Measurements from ENCODE around the gene PREX1. TPM values are rescaled to one million over a fixed set of nuclear protein-coding genes. Genes with fewer than 3 reads are reported as not detected.

Gene PREX1
- total and polyA plus RNA-seq, 2 experiments from 2014 or later, result 2.4 to 10.3 TPM

DNA sequence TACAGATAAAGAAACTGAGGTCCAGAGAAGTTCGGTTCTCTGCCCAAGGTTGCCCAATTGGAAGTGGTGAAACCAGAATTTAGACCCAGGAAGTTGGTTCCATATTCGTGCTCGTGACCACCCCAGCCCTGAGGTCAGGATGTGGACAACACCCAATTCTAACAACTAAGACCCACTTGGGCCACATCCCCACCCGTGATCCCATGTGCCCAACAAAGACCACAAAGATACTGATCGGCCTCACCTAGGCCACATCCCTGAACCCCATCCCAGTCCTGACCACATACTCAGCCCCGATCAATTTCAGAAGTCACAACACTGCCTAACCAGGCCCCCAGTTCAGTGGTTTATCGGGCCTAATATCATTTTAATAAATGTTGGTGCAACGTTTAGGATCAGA is 138.4 kb downstream of the PREX1 start:
- Histone ChIP-seq H3K27ac (ENCODE audit: low read depth) (no peak overlapping the region), H4K20me1 (replicated peaks; ENCODE audit: insufficient read depth) (no peaks in the 10 kb centered on the region), H3K4me2 (no peak overlapping the region), H3K36me3 (ENCODE audit: insufficient read depth) (no peaks in the 10 kb centered on the region), H3K9me2 (ENCODE audit: insufficient read depth) (0 out of 2 replicates have a peak, but pooled peaks cover 3% of the 10 kb centered on the region), H3F3A (replicated peaks; ENCODE audit: low read depth) (no peaks in the 10 kb centered on the region), H3K79me2 (replicated peaks; ENCODE audit: insufficient read depth) (no peaks in the 10 kb centered on the region), H3K4me1 (ENCODE audit: insufficient read depth) (no peaks in the 10 kb centered on the region), H2AFZ (no peak overlapping the region), H3K4me3 (no peak overlapping the region), H3K27me3 (ENCODE audit: insufficient read depth) (no peaks in the 10 kb centered on the region)
- no peaks in the 10 kb centered on the region for H3K9me3 Mint-ChIP-seq
- ATAC-seq, result no peak
- H3K27me3 Mint-ChIP-seq (ENCODE audit: insufficient read depth, low read depth, poor library complexity), result peaks cover 10% of the 10 kb centered on the region
- no peak overlapping the region for H3K4me3 Mint-ChIP-seq
- no peak overlapping the region for H3K27ac Mint-ChIP-seq
- H3K4me1 Mint-ChIP-seq, result peaks cover 5% of the 10 kb centered on the region
- peaks cover 10% of the 10 kb centered on the region for H3K36me3 Mint-ChIP-seq (ENCODE audit: low read depth)
- no peak for DNase-seq (ENCODE audit: low spot score)
- TF ChIP-seq, protein P1, sequence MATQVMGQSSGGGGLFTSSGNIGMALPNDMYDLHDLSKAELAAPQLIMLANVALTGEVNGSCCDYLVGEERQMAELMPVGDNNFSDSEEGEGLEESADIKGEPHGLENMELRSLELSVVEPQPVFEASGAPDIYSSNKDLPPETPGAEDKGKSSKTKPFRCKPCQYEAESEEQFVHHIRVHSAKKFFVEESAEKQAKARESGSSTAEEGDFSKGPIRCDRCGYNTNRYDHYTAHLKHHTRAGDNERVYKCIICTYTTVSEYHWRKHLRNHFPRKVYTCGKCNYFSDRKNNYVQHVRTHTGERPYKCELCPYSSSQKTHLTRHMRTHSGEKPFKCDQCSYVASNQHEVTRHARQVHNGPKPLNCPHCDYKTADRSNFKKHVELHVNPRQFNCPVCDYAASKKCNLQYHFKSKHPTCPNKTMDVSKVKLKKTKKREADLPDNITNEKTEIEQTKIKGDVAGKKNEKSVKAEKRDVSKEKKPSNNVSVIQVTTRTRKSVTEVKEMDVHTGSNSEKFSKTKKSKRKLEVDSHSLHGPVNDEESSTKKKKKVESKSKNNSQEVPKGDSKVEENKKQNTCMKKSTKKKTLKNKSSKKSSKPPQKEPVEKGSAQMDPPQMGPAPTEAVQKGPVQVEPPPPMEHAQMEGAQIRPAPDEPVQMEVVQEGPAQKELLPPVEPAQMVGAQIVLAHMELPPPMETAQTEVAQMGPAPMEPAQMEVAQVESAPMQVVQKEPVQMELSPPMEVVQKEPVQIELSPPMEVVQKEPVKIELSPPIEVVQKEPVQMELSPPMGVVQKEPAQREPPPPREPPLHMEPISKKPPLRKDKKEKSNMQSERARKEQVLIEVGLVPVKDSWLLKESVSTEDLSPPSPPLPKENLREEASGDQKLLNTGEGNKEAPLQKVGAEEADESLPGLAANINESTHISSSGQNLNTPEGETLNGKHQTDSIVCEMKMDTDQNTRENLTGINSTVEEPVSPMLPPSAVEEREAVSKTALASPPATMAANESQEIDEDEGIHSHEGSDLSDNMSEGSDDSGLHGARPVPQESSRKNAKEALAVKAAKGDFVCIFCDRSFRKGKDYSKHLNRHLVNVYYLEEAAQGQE (IDR thresholded peaks at IDR 0.05; ENCODE audit: unreplicated experiment), result no peak
- TF ChIP-seq STAT1 (IDR thresholded peaks at IDR 0.05; ENCODE audit: unreplicated experiment) (no peak), EZH2 (IDR thresholded peaks at IDR 0.05; ENCODE audit: low read depth, unreplicated experiment) (no peak), NANOG (IDR thresholded peaks at IDR 0.05; ENCODE audit: borderline replicate concordance) (no peak), JUNB (IDR thresholded peaks at IDR 0.05; ENCODE audit: unreplicated experiment) (no peak), EZH2phosphoT487 (IDR thresholded peaks at IDR 0.05; ENCODE audit: unreplicated experiment) (no peak), ZNF331 (CRISPR knock-in tag; IDR thresholded peaks at IDR 0.05; ENCODE audit: low read depth) (no peak), POLR2AphosphoS5 (IDR thresholded peaks at IDR 0.05; ENCODE audit: low read depth) (no peak), ZNF114 (CRISPR knock-in tag; IDR thresholded peaks at IDR 0.05) (no peak), CREB1 (CRISPR knock-in tag; IDR thresholded peaks at IDR 0.05; ENCODE audit: low read depth) (no peak)
- TF ChIP-seq, protein P2, sequence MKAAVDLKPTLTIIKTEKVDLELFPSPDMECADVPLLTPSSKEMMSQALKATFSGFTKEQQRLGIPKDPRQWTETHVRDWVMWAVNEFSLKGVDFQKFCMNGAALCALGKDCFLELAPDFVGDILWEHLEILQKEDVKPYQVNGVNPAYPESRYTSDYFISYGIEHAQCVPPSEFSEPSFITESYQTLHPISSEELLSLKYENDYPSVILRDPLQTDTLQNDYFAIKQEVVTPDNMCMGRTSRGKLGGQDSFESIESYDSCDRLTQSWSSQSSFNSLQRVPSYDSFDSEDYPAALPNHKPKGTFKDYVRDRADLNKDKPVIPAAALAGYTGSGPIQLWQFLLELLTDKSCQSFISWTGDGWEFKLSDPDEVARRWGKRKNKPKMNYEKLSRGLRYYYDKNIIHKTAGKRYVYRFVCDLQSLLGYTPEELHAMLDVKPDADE (IDR thresholded peaks at IDR 0.05), result no peak
- TF ChIP-seq, protein P3, sequence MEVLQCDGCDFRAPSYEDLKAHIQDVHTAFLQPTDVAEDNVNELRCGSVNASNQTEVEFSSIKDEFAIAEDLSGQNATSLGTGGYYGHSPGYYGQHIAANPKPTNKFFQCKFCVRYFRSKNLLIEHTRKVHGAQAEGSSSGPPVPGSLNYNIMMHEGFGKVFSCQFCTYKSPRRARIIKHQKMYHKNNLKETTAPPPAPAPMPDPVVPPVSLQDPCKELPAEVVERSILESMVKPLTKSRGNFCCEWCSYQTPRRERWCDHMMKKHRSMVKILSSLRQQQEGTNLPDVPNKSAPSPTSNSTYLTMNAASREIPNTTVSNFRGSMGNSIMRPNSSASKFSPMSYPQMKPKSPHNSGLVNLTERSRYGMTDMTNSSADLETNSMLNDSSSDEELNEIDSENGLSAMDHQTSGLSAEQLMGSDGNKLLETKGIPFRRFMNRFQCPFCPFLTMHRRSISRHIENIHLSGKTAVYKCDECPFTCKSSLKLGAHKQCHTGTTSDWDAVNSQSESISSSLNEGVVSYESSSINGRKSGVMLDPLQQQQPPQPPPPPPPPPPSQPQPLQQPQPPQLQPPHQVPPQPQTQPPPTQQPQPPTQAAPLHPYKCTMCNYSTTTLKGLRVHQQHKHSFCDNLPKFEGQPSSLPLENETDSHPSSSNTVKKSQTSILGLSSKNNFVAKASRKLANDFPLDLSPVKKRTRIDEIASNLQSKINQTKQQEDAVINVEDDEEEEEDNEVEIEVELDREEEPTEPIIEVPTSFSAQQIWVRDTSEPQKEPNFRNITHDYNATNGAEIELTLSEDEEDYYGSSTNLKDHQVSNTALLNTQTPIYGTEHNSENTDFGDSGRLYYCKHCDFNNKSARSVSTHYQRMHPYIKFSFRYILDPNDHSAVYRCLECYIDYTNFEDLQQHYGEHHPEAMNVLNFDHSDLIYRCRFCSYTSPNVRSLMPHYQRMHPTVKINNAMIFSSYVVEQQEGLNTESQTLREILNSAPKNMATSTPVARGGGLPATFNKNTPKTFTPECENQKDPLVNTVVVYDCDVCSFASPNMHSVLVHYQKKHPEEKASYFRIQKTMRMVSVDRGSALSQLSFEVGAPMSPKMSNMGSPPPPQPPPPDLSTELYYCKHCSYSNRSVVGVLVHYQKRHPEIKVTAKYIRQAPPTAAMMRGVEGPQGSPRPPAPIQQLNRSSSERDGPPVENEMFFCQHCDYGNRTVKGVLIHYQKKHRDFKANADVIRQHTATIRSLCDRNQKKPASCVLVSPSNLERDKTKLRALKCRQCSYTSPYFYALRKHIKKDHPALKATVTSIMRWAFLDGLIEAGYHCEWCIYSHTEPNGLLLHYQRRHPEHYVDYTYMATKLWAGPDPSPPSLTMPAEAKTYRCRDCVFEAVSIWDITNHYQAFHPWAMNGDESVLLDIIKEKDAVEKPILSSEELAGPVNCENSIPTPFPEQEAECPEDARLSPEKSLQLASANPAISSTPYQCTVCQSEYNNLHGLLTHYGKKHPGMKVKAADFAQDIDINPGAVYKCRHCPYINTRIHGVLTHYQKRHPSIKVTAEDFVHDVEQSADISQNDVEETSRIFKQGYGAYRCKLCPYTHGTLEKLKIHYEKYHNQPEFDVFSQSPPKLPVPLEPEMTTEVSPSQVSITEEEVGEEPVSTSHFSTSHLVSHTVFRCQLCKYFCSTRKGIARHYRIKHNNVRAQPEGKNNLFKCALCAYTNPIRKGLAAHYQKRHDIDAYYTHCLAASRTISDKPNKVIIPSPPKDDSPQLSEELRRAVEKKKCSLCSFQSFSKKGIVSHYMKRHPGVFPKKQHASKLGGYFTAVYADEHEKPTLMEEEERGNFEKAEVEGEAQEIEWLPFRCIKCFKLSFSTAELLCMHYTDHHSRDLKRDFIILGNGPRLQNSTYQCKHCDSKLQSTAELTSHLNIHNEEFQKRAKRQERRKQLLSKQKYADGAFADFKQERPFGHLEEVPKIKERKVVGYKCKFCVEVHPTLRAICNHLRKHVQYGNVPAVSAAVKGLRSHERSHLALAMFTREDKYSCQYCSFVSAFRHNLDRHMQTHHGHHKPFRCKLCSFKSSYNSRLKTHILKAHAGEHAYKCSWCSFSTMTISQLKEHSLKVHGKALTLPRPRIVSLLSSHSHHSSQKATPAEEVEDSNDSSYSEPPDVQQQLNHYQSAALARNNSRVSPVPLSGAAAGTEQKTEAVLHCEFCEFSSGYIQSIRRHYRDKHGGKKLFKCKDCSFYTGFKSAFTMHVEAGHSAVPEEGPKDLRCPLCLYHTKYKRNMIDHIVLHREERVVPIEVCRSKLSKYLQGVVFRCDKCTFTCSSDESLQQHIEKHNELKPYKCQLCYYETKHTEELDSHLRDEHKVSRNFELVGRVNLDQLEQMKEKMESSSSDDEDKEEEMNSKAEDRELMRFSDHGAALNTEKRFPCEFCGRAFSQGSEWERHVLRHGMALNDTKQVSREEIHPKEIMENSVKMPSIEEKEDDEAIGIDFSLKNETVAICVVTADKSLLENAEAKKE (CRISPR knock-in tag; IDR thresholded peaks at IDR 0.05), result no peak
- TF ChIP-seq, protein P4, sequence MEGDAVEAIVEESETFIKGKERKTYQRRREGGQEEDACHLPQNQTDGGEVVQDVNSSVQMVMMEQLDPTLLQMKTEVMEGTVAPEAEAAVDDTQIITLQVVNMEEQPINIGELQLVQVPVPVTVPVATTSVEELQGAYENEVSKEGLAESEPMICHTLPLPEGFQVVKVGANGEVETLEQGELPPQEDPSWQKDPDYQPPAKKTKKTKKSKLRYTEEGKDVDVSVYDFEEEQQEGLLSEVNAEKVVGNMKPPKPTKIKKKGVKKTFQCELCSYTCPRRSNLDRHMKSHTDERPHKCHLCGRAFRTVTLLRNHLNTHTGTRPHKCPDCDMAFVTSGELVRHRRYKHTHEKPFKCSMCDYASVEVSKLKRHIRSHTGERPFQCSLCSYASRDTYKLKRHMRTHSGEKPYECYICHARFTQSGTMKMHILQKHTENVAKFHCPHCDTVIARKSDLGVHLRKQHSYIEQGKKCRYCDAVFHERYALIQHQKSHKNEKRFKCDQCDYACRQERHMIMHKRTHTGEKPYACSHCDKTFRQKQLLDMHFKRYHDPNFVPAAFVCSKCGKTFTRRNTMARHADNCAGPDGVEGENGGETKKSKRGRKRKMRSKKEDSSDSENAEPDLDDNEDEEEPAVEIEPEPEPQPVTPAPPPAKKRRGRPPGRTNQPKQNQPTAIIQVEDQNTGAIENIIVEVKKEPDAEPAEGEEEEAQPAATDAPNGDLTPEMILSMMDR (conservative IDR thresholded peaks at IDR 0.05; ENCODE audit: low read depth in 2 of 2), result no peak
